Body of pancreas (tissue), 4 donors: ENCODE data around the gene LGR6. TPM values are rescaled to one million over a fixed set of nuclear protein-coding genes. Genes with fewer than 3 reads are reported as not detected.

ENCODE experiments used
- ATAC-seq: fragments of 150-250 bp; one replicate; pipeline ENCODE4 v1.9.1; 2016
- DNase-seq, 4 donors: peaks; one replicate each; pipeline ENCODE4 v3.0.0-alpha.2; 2019
- H3K27ac ChIP-seq, 4 donors: fragments of 200-600 bp; sonication (generic); 1 replicate in 3 of 4; 2 replicates in 1 of 4; pipeline versions ENCODE4 v1.5.1 to v1.6.1; 2016 to 2019; ENCODE audit warnings: mild to moderate bottlenecking in 1 of 4, mixed read lengths in 1 of 4, moderate library complexity in 1 of 4
- H3K27me3 ChIP-seq, 2 donors: fragments of 200-600 bp; sonication (generic); one replicate each; pipeline ENCODE4 v1.6.0; 2016; ENCODE audit warnings: mild to moderate bottlenecking in 1 of 2
- H3K36me3 ChIP-seq, 2 donors: fragments of 200-600 bp; sonication (generic); replicated peaks in 1 of 2; 2 replicates each; pipeline ENCODE4 v1.5.1; 2016; ENCODE audit warnings: low read depth in 2 of 2; ENCODE audit not compliant: insufficient read depth in 1 of 2
- H3K4me1 ChIP-seq: fragments of 200-600 bp; sonication (generic); one replicate; pipeline ENCODE4 v1.6.0; 2016
- H3K4me3 ChIP-seq, 2 donors: fragments of 200-600 bp; sonication (generic); 1 replicate in 1 of 2; 2 replicates in 1 of 2; pipeline ENCODE4 v1.5.1; 2016 to 2019
- H3K9me3 ChIP-seq, 3 donors: fragments of 200-600 bp; sonication (generic); 1 replicate in 2 of 3; 2 replicates in 1 of 3; pipeline ENCODE4 v1.5.1; 2016
- POLR2A ChIP-seq, 3 donors: fragments of 450-650 bp; IDR thresholded peaks; one replicate each; pipeline ENCODE4 v1.6.1; 2016; ENCODE audit warnings: antibody characterized with exemption in 3 of 3, mild to moderate bottlenecking in 2 of 3
- WGBS, 2 donors: methylation state at CpG; one replicate each; pipeline ENCODE4 v1.1.5; 2017; 5-methylcytosine and 5-hydroxymethylcytosine counted together
- intact Hi-C: fragments of 100-400 bp; cut with DNase I; formaldehyde crosslinking; loops from one replicate; pipeline ENCODE4 v1.15.1; 2023
- total RNA-seq, 2 donors: library from RNA; depleted of rRNA; stranded (reverse); fragments of >200 nt; gene quantifications; one replicate each; pipeline ENCODE4 v1.1.0, GENCODE V29; 2016
- TF ChIP-seq, protein P1 (sequence below), 7 experiments: fragments of 450-650 bp in 4 of 7; fragments of 200-600 bp in 3 of 7; sonication (generic) in 3 of 7; IDR thresholded peaks; one replicate each; pipeline ENCODE4 v1.5.1; 2016 to 2019; ENCODE audit warnings: antibody characterized with exemption in 7 of 7

LGR6 gene
- total RNA-seq, 2 donors from 2014 or later, result 0.52 TPM; not detected in 1

DNA sequence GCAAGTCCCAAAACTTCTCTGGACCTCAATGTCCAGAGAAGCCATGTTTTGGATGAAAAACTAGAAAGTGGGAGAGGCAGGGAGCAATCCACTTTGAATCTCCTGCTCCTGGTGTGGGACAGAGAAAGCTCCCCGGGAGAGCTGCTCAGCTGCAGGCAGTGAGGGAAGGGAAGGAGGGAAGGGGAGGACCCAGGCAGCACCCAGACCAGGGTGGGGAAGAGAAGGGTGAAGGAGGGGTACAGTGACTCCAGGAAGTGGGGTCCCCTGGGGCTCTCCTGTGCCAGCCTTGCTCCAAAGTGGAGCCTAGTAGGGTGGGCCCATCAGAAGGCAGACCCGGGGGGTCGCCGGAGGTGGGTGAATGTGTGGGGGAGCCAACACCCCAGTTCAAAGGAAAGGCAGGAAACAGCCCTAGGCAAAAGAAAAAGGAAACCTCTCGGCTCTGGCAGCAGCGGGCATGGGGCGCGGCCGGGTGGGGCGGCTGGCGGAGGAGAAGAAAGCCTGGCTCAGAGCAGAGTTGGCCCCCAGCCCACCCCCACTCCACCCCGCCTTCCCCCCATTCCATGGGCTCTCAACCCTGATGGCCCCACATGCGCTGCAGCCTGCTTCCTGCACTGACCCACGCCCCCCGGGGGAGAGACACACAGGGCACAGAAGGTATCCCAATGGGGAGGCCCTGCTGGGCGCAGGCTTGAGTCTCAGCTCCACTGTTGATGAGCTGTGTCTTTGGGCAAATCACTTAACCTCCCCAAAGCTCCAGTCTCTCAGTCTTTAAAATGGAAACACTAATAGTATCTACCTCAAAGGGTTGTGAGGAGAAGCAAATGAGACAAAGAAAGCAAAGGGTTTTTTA is 5.7 kb downstream of the LGR6 start:
- H3K4me3 ChIP-seq, result no peak overlapping the region
- no peak for ATAC-seq
- intact Hi-C loops, result no loop called here
- DNase-seq, result no peak
- H3K36me3 ChIP-seq, result no peaks in the 10 kb centered on the region
- TF ChIP-seq, protein P1, sequence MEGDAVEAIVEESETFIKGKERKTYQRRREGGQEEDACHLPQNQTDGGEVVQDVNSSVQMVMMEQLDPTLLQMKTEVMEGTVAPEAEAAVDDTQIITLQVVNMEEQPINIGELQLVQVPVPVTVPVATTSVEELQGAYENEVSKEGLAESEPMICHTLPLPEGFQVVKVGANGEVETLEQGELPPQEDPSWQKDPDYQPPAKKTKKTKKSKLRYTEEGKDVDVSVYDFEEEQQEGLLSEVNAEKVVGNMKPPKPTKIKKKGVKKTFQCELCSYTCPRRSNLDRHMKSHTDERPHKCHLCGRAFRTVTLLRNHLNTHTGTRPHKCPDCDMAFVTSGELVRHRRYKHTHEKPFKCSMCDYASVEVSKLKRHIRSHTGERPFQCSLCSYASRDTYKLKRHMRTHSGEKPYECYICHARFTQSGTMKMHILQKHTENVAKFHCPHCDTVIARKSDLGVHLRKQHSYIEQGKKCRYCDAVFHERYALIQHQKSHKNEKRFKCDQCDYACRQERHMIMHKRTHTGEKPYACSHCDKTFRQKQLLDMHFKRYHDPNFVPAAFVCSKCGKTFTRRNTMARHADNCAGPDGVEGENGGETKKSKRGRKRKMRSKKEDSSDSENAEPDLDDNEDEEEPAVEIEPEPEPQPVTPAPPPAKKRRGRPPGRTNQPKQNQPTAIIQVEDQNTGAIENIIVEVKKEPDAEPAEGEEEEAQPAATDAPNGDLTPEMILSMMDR (IDR thresholded peaks at IDR 0.05), result no peak
- TF ChIP-seq POLR2A (IDR thresholded peaks at IDR 0.05), result no peak
- H3K4me1 ChIP-seq, result no peaks in the 10 kb centered on the region
- peaks cover 0 to under 1% of the 10 kb centered on the region in 2 donors for H3K27me3 ChIP-seq
- H3K9me3 ChIP-seq, result no peaks in the 10 kb centered on the region
- WGBS, 2 donors, result 47 to 73% methylated on average over 12 to 16 of the region's 16 CpGs
- H3K27ac ChIP-seq, result no peak overlapping the region

DNA sequence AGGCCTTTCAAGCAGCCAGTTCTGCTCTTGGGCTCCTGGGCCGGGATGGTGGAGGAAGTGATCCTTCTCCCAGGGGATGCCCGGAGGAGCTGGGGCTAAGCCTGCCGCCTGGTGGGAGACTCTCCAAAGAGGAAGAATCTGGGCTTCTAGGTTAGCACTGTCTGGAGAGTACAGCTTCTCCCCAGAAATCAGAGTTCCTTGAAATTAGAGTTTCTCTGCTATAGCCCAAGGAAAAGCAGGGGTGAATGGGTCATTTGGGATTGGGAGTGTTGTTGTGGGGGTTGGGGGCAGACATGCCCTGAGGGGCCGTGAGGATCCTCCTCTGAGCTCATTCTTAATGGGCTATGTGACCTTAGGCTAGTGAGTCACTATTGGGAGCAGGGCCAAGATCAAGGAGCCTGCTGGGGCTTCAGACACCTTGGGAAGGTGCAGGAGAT is 6.5 kb downstream of the LGR6 start:
- 60 to 67% methylated on average over 4 of the region's 4 CpGs for WGBS, 2 donors
- DNase-seq (peak in 1 of 4 donors; percentile 49), ATAC-seq (no peak)

DNA sequence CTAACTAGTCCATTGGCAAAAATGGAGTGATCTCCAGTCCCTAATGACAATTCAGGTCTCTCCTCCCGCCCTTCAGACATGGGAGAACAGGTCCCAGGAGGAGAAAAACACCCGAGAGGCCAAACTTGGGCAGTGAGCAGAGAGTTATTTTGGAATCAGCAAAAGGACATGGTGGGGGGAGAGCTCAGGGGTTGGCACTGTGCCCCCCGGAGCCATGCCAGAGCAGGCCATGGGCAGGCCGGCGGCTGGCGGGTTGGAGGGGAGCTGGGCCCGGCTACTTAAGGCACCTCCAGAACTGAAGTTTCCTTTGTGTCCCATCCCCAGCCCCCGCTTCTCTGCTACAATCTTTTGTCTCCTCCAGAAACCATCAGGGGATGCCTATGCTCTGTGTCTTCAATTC is 7.1 kb downstream of the LGR6 start:
- no peaks in the 10 kb centered on the region for H3K4me1 ChIP-seq
- no peak overlapping the region for H3K27ac ChIP-seq
- intact Hi-C loops, result no loop called here
- H3K27me3 ChIP-seq, result no peaks in the 10 kb centered on the region
- whole genome bisulfite sequencing, 2 donors, result 75 to 80% methylated on average over 8 of the region's 8 CpGs
- no peak for DNase-seq
- no peaks in the 10 kb centered on the region for H3K36me3 ChIP-seq
- ATAC-seq, result no peak
- no peak overlapping the region for H3K4me3 ChIP-seq
- H3K9me3 ChIP-seq, result no peaks in the 10 kb centered on the region
- TF ChIP-seq, protein P1 (IDR thresholded peaks at IDR 0.05), result no peak
- no peak for TF ChIP-seq POLR2A (IDR thresholded peaks at IDR 0.05)

More for the DNA sequence above, 6.5 kb downstream of the LGR6 start:
- Histone ChIP-seq H3K4me1 (no peaks in the 10 kb centered on the region), H3K9me3 (no peaks in the 10 kb centered on the region), H3K27me3 (no peaks in the 10 kb centered on the region), H3K4me3 (no peak overlapping the region), H3K36me3 (no peaks in the 10 kb centered on the region), H3K27ac (no peak overlapping the region)
- TF ChIP-seq, protein P1 (IDR thresholded peaks at IDR 0.05), result no peak
- no peak for TF ChIP-seq POLR2A (IDR thresholded peaks at IDR 0.05)
- intact Hi-C loops, result no loop called here

DNA sequence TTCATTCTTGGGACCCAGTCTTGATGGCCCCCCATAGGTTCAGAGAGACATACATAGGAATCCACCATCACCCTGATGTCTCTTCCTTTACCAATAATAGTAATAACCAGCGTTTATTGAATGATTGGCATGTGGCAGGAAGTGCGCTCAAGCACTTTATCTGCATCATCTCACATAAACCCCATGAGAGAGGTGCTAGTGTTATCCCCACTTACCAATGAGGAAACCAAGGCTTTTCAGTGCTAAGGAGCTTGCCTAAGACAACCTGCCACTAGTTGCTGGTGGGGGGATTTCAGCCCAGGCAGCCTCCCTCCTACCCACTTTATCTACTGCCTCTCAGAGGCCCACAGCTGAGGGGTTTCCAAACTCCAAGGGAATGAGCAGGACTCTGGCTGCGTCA is 7.7 kb downstream of the LGR6 start:
- H3K9me3 ChIP-seq, result no peaks in the 10 kb centered on the region
- H3K4me1 ChIP-seq, result no peaks in the 10 kb centered on the region
- no peaks in the 10 kb centered on the region for H3K36me3 ChIP-seq
- H3K4me3 ChIP-seq, result no peak overlapping the region
- no peak for TF ChIP-seq POLR2A (IDR thresholded peaks at IDR 0.05)
- TF ChIP-seq, protein P1 (IDR thresholded peaks at IDR 0.05), result no peak
- no peak overlapping the region for H3K27ac ChIP-seq
- ATAC-seq (no peak), DNase-seq (no peak)
- intact Hi-C loops, result no loop called here
- no peaks in the 10 kb centered on the region for H3K27me3 ChIP-seq
- 64 to 82% methylated on average over 2 to 3 of the region's 3 CpGs for WGBS, 2 donors

DNA sequence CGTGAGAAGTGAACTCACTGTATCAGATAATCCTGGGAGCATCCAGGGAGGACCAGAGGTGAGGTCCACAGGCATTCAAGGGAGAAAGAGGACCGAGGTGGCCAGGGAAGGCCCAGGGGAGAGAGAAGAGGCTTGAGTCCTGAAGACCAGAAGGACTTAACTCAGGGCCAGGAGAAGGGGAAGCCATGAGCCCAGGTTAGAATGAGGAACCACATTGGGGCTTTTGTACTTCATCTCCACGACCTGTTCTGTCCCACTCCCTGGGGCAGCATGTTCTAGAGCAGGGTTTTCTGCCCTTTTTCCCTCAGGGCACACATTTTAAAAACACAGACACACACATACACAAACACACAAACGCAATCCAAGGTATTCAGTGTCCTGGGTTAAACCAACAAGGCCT is 8.4 kb downstream of the LGR6 start:
- no peak for TF ChIP-seq POLR2A (IDR thresholded peaks at IDR 0.05)
- TF ChIP-seq, protein P1 (IDR thresholded peaks at IDR 0.05), result no peak
- no peak for DNase-seq
- no peaks in the 10 kb centered on the region for H3K4me1 ChIP-seq
- 46 to 48% methylated on average over 4 of the region's 4 CpGs for WGBS, 2 donors
- no peak for ATAC-seq
- intact Hi-C loops, result no loop called here
- no peaks in the 10 kb centered on the region for H3K9me3 ChIP-seq
- H3K27me3 ChIP-seq, result no peaks in the 10 kb centered on the region
- no peak overlapping the region for H3K4me3 ChIP-seq
- no peak overlapping the region for H3K27ac ChIP-seq
- H3K36me3 ChIP-seq, result no peaks in the 10 kb centered on the region
